GM18508 (cell line): ENCODE measurements around the gene ANAPC2.

Experiments
- ATAC-seq: cut with Tn5 transposase; IDR thresholded peaks from one replicate; pipeline ENCODE4 v1.9.1; 2021; ENCODE audit warnings: moderate number of reproducible peaks; ENCODE audit not compliant: insufficient read depth, unreplicated experiment

ANAPC2 gene

DNA sequence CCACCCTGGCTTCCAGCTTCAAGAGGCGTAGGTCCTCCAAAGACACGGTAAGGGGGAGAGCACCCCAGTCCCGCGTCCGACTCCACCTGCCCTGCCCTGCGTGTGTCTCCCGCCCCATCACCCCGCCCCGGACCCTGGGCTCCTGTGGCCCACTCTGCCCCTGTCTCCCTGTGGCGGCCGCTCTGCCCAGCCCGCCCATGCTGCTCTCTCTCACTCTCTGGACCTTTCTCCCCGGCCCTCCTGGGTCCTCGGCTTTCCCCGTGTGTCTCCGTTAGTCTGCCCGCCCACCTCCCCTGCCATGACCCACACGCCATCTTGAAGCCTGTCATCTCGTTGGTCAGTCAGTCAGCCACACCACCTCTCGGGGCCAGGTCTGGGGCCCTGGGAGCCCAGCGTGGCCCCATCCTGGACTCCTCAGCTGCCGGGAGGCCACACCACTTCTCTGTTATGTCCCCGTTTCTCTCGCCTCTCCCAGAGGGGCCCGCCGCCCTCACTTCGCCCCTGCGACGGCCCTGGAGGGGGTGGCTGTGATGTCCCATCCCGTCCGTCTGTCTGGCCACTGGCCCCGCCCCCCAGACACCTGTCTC, 23.0 kb downstream of the ANAPC2 start:
- no peak for ATAC-seq

DNA sequence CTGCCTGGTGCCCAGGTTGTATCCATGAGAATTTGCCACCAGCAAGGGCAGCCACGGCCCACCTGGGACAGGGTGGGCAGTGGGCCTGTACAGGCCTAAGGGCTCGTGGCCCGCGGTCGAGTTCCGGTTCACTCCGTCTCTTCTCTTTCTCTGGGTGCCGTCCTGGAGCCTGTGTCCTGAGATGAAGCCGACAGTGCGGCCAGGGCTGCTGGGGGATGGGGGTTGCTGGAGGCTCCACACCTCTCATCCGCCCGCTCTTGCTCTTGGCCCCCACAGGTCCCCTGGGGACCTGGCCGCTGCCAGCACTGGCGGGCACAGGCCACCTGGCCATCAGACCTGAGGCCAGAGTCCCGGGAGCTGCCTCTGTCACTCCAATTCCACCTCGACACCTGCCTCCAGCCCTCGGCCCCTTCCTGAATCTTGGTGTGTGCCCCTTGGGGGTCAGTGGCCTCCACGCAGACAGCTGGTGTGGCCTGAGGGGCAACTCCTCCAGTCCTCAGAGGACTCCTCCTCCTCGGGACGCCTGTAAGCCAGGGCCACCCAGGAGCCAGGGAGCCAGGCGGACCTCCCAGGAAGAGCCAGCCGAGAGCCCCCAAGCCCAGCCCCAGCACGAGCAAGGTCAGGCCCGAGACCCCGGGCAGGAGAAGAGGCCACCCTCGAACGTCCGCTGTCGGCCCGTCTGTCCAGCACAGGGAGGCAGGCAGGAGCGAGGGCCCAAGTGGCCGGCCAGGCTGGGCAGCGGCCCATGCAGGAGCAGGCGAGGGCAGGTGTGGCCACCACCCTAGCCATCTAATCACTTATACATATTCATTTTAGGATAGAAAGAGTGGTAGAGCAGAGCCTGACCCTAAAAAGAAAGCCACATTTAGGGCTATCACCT, 23.8 kb downstream of the ANAPC2 start:
- no peak for ATAC-seq

- ATAC-seq, result no peak
These were observed 24.6 kb downstream of the ANAPC2 start for GRCh38 chr9:137163805-137164204.

DNA sequence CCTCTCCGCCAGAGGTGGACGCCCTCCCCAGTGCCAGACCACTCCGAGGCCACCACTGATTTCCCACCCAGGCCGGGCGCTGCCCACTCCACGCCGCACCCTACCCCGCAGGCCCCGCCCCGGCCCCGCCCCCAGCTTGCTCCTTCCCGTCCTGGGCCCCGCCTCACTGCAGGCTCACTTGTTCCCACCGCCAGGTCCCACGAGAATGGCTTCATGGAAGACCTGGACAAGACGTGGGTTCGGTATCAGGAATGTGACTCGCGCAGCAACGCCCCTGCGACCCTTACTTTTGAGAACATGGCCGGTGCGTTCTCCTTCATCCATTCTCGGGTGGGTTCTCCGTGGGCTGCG, 25.0 kb downstream of the ANAPC2 start:
- ATAC-seq, result no peak

DNA sequence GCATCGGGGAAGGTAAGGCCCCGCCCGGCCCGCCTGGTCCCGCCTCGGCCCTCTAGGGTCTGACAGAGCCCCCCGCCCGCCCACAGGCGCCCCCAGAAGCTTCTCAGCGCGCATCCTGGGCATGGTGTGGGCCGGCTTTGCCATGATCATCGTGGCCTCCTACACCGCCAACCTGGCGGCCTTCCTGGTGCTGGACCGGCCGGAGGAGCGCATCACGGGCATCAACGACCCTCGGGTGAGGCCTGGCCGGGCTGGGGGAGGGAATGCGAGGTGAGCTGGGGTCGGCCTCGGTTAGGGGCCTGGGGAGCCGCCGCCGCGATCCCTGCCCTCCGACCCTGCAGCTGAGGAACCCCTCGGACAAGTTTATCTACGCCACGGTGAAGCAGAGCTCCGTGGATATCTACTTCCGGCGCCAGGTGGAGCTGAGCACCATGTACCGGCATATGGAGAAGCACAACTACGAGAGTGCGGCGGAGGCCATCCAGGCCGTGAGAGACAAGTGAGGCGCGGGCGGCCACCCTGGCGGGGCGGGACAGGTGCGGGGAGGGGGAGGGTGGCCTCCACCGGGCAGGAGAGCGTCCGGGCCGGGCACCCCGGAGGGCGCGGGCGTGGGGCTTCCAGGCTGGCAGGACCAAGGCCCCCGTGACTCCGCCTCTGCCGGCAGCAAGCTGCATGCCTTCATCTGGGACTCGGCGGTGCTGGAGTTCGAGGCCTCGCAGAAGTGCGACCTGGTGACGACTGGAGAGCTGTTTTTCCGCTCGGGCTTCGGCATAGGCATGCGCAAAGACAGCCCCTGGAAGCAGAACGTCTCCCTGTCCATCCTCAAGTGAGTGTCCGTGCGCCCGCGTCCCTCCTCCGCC, 25.6 kb downstream of the ANAPC2 start:
- no peak for ATAC-seq

GRCh38 chr9:137161558-137162486, 26.5 kb downstream of the ANAPC2 start:
- ATAC-seq, result no peak

DNA sequence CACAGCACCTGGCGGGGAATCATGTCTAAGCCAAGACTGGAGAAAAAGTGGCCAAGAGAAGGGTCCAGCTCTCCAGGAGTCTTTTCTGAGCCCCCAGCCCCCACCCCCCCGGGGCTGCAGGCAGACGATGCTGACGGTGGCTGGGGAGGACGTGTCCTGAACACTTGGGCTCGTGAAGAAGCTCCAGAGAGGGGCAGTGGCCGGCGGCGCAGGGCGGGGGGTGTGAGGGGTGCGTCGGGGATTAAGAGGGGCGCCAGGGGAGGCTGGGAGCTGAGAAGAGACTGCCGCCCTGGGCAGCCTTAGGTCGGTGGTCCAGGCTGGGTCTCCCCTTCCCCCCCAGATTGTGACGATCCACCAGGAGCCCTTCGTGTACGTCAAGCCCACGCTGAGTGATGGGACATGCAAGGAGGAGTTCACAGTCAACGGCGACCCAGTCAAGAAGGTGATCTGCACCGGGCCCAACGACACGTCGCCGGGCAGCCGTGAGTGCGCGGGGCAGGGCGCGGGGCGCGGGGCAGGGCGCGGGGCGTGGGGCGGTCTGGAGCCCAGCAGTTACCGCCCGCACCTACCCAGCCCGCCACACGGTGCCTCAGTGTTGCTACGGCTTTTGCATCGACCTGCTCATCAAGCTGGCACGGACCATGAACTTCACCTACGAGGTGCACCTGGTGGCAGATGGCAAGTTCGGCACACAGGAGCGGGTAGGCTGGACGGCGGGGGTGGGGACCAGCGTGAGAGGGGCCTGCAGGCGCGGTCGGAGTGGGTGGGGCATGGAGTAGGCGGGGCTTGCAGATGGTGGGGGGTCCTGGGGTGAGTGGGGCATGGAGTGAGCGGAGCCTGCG, 27.4 kb downstream of the ANAPC2 start:
- no peak for ATAC-seq

GRCh38 chr9:137160054-137160425, 28.3 kb downstream of the ANAPC2 start:
- ATAC-seq, result no peak

- no peak for ATAC-seq
These were observed 29.0 kb downstream of the ANAPC2 start for GRCh38 chr9:137159105-137160053.

- ATAC-seq, result no peak
These were observed 29.7 kb downstream of the ANAPC2 start for GRCh38 chr9:137158625-137159024.

DNA sequence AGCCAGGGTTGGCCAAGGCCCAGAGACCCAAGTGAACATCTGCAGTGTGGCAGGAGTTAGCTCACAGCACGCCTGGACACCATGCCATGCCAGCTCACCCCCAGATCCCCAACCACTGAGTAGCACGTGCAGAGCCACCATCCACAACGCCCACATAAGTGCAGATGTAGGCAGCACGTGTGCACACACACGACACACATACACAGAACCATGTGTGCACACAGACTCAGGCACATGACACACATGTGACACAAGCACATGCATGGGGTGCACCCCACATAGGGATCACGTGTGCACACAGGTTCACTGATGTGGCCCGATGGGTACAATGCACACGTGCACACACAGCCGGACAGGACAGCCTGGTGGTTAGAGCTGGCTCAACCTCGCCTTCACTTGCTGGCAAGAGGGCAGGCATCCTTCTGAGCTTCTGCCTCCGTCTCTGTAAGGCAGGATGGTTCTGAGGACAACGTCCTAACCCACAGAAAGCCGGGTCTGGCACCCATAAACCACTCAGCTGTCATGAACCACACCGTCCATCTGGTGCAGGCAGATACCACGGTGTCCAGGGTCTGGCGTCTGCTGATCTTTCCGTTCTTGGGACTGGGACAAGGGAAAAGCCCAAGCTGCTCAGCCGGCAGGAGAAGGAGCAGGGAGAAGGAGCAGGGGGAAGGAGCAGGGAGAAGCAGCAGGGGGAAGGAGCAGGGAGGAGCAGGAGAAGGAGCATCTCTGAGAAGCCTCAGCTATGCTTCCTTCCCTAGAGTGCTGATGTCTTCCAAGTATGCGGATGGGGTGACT, 30.5 kb downstream of the ANAPC2 start:
- ATAC-seq, result no peak

GRCh38 chr9:137156567-137157375, 31.6 kb downstream of the ANAPC2 start:
- ATAC-seq, result no peak

DNA sequence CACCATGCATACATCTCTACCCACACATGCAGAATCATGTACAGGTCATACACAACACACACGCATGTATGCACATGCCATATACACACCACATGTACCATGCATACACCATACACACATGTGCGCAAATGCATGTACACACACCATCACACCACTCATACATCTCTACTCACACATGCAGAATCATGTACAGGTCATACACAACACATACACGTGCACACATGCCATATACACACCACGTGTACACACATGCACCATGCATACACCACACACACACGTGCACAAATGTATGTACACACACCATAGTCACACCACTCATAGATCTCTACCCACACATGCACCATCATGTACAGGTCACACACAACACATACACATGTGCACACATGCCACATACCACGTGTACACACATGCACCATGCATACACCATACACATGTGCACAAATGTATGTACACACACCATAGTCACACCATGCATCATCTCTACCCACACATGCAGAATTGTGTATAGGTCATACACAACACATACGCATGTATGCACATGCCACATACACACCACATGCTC, 35.4 kb downstream of the ANAPC2 start:
- no peak for ATAC-seq

DNA sequence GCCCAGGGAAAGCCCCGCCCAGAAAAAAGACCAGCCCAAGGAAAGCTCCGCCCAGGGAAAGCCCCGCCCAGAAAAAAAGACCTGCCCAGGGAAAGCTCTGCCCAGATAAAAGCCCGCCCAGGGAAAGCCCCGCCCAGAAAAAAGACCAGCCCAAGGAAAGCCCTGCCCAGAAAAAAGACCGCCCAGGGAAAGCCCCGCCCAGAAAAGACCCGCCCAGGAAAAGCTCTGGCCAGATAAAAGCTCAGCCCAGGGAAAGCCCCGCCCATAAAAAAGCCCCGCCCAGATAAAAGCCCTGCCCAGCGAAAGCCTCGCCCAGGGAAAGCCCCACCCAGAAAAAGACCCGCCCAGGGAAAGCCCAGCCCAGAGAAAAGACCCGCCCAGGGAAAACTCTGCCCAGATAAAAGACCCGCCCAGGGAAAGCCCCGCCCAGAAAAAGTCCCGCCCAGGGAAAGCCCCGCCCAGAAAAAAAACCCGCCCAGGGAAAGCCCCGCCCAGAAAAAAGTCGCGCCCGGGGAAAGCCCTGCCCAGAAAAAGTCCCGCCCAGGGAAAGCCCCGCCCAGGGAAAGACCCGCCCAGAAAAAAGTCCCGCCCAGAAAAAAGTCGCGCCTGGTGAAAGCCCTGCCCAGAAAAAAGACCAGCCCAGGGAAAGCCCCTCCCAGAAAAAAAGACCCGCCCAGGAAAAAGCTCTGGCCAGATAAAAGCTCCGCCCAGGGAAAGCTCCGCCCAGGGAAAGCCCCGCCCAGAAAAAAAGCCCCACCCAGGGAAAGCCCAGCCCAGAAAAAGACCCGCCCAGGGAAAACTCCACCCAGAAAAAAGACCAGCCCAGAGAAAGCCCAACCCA, 37.5 kb downstream of the ANAPC2 start:
- no peak for ATAC-seq

DNA sequence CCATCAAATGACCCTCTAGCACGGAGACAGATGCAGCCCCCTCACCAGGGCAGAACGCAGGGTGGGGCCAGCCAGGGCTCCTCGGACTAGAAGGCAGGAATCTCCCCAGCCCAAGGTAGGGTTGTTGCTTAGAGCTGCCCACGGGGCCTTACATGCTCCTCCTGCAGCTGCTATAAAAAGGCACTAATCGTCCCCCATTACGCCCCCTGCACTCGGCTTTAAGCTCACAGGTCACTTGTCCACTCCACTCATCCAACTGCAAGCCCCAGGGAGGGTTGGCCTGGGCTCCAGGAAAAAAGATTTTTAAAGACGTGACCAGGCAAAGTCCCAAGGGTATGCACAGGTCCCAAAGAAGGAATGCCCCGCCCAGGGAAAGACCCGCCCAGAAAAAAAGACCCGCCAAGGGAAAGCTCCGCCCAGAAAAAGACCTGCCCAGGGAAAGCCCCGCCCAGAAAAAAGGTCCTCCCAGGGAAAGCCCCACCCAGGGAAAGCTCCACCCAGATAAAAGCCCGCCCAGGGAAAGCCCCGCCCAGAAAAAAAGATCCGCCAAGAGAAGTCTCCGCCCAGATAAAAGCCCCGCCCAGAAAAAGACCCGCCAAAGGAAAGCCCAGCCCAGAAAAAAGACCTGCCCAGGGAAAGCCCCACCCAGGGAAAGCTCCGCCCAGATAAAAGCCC, 38.3 kb downstream of the ANAPC2 start:
- ATAC-seq, result no peak
